ENCODE data around the gene SULT1A3. TPM values are rescaled to one million over a fixed set of nuclear protein-coding genes. Genes with fewer than 3 reads are reported as not detected.
"Not testable (repeated sequence)": the region's sequence is repeated elsewhere in the genome, so short reads cannot be mapped to it uniquely, and the experiment has no call there.

Gene SULT1A3
- total RNA-seq, 6 donors from 2014 or later, result 9.6 to 69.1 (median 20.0) TPM

GRCh38 chr16:30186782-30187555 is 12.1 kb upstream of the SULT1A3 start:
- DNase-seq (peak; percentile 83 to 93), ATAC-seq (ENCODE audit: low FRiP score in 2 of 2) (peak; percentile 18 to 38)
- Histone ChIP-seq H3K27ac (peak overlapping the region; percentile 76 to 91 (median 88)), H3K4me1 (peaks cover 5 to 47% (median 25%) of the 10 kb centered on the region in 4 donors), H3K4me3 (peak overlapping the region in 3 of 4 donors; percentile 63 to 78 (median 66)), H3K36me3 (peaks cover 0 to 16% (median 5%) of the 10 kb centered on the region in 4 donors), H3K27me3 (no peaks in the 10 kb centered on the region), H3K9me3 (no peaks in the 10 kb centered on the region)
- TF ChIP-seq POLR2A (IDR thresholded peaks at IDR 0.05), result no peak
- no peak for TF ChIP-seq EP300 (IDR thresholded peaks at IDR 0.05)
- peak; percentile 68 to 85 (median 82) for TF ChIP-seq CTCF (IDR thresholded peaks at IDR 0.05)
- peak in 1 of 2 donors; percentile 22 for TF ChIP-seq POLR2AphosphoS5 (IDR thresholded peaks at IDR 0.05)
- 59 to 83% methylated on average over 16 to 35 of the region's 36 CpGs for WGBS, 2 donors

- TF ChIP-seq EP300 (IDR thresholded peaks at IDR 0.05) (no peak), POLR2A (IDR thresholded peaks at IDR 0.05) (no peak), POLR2AphosphoS5 (IDR thresholded peaks at IDR 0.05) (no peak), CTCF (IDR thresholded peaks at IDR 0.05) (no peak)
- Histone ChIP-seq H3K27me3 (no peaks in the 10 kb centered on the region), H3K9me3 (no peaks in the 10 kb centered on the region), H3K27ac (peak overlapping the region in 2 of 4 donors; percentile 89 to 91), H3K4me3 (peak overlapping the region in 1 of 4 donors; percentile 78), H3K4me1 (peaks cover 5 to 45% (median 25%) of the 10 kb centered on the region in 4 donors), H3K36me3 (peaks cover 0 to 16% (median 5%) of the 10 kb centered on the region in 4 donors)
- no peak for DNase-seq
- 90% methylated on average over 2 of the region's 9 CpGs; no CpG with 5 or more reads in 1 of the 2 donors for WGBS, 2 donors
- no peak for ATAC-seq (ENCODE audit: low FRiP score in 2 of 2)
Measured at GRCh38 chr16:30187556-30187865, 11.5 kb upstream of the SULT1A3 start.

- peak in 1 of 2 donors; percentile 61 for DNase-seq
- no peak overlapping the region for H3K4me3 ChIP-seq
- whole genome bisulfite sequencing, 2 donors, result 83 to 92% methylated on average over 8 to 22 of the region's 23 CpGs
- H3K27me3 ChIP-seq, result no peaks in the 10 kb centered on the region
- peaks cover 5 to 41% (median 21%) of the 10 kb centered on the region in 4 donors for H3K4me1 ChIP-seq
- no peaks in the 10 kb centered on the region for H3K9me3 ChIP-seq
- peak overlapping the region in 2 of 4 donors; percentile 89 to 91 for H3K27ac ChIP-seq
- TF ChIP-seq EP300 (IDR thresholded peaks at IDR 0.05) (no peak), POLR2A (IDR thresholded peaks at IDR 0.05) (no peak), POLR2AphosphoS5 (IDR thresholded peaks at IDR 0.05) (no peak)
- peaks cover 0 to 16% (median 5%) of the 10 kb centered on the region in 4 donors for H3K36me3 ChIP-seq
- no peak for ATAC-seq (ENCODE audit: low FRiP score in 2 of 2)
Measured at GRCh38 chr16:30187971-30188561, 11.0 kb upstream of the SULT1A3 start.

GRCh38 chr16:30191158-30191557 is 7.9 kb upstream of the SULT1A3 start:
- not testable (repeated sequence) for H3K9me3 ChIP-seq; ATAC-seq (ENCODE audit: low FRiP score in 2 of 2); DNase-seq; H3K4me3 ChIP-seq; H3K27me3 ChIP-seq; H3K27ac ChIP-seq
- Histone ChIP-seq H3K4me1 (peaks cover 5 to 21% (median 15%) of the 10 kb centered on the region in 4 donors), H3K36me3 (peaks cover 0 to 16% (median 5%) of the 10 kb centered on the region in 4 donors)
- 95 to 98% methylated on average over 6 of the region's 12 CpGs for WGBS, 2 donors

- not testable (repeated sequence) for H3K4me1 ChIP-seq
- no CpG with 5 or more reads among the region's 21 CpGs for WGBS, 2 donors
- peak; percentile 13 for ATAC-seq (ENCODE audit: low FRiP score in 2 of 2)
Measured at GRCh38 chr16:30193098-30193497, 6.0 kb upstream of the SULT1A3 start.

GRCh38 chr16:30193615-30194014 is 5.4 kb upstream of the SULT1A3 start, which contains the start of the genes BOLA2B and SLX1A:
Gene BOLA2B, minus strand, starts transcription at chr16:30193666. Its CDS starts 71 bp downstream, at chr16:30193595.
Gene SLX1A, plus strand, starts transcription at chr16:30193875. Its CDS starts 210 bp downstream, at chr16:30194085.
- not testable (repeated sequence) for H3K27me3 ChIP-seq, H3K9me3 ChIP-seq, DNase-seq, H3K4me1 ChIP-seq, H3K36me3 ChIP-seq
- Histone ChIP-seq H3K4me3 (peak within 1 kb of the TSS; percentile 30 to 52 (median 47)), H3K27ac (peak within 1 kb of the TSS in 3 of 4 donors; percentile 46 to 77 (median 49))
- no CpG with 5 or more reads among the region's 34 CpGs for WGBS, 2 donors
- ATAC-seq (ENCODE audit: low FRiP score in 2 of 2), result peak; percentile 98

More at GRCh38 chr16:30193098-30193497, 6.0 kb upstream of the SULT1A3 start:
- not testable (repeated sequence) for H3K9me3 ChIP-seq, H3K27me3 ChIP-seq, H3K4me3 ChIP-seq, DNase-seq, H3K27ac ChIP-seq, H3K36me3 ChIP-seq

GRCh38 chr16:30194172-30194925 is 4.7 kb upstream of the SULT1A3 start:
- H3K4me1 ChIP-seq, H3K9me3 ChIP-seq, H3K27me3 ChIP-seq, H3K36me3 ChIP-seq: not testable (repeated sequence)
- WGBS, 2 donors, result 8% methylated on average over 18 of the region's 60 CpGs; no CpG with 5 or more reads in 1 of the 2 donors
- ATAC-seq (ENCODE audit: low FRiP score in 2 of 2) (peak; percentile 92 to 94), DNase-seq (peak; percentile 19 to 88)
- peak overlapping the region in 3 of 4 donors; percentile 46 to 77 (median 49) for H3K27ac ChIP-seq
- H3K4me3 ChIP-seq, result peak overlapping the region; percentile 30 to 52 (median 47)

GRCh38 chr16:30197001-30197400 is 2.1 kb upstream of the SULT1A3 start:
- not testable (repeated sequence) for H3K9me3 ChIP-seq; ATAC-seq (ENCODE audit: low FRiP score in 2 of 2); H3K4me1 ChIP-seq; H3K27me3 ChIP-seq; H3K36me3 ChIP-seq; H3K4me3 ChIP-seq; H3K27ac ChIP-seq
- WGBS, 2 donors, result 100% methylated on average over 1 of the region's 2 CpGs; no CpG with 5 or more reads in 1 of the 2 donors
- peak in 1 of 2 donors; percentile 19 for DNase-seq

GRCh38 chr16:30199608-30200343 is 721 bp downstream of the SULT1A3 start:
- not testable (repeated sequence) for H3K4me1 ChIP-seq, H3K27ac ChIP-seq, H3K9me3 ChIP-seq, H3K27me3 ChIP-seq, DNase-seq, H3K4me3 ChIP-seq, H3K36me3 ChIP-seq
- WGBS, 2 donors, result no CpG with 5 or more reads among the region's 15 CpGs
- peak; percentile 63 to 65 for ATAC-seq (ENCODE audit: low FRiP score in 2 of 2)

Data from upper lobe of left lung (tissue), 6 donors.